Adipocyte (in vitro differentiated cells): Measurements from ENCODE around the gene AGTR1.
"Not testable (repeated sequence)": the region's sequence is repeated elsewhere in the genome, so short reads cannot be mapped to it uniquely, and the experiment has no call there.

Source experiments
- DNase-seq: peaks from one replicate; pipeline ENCODE4 v3.0.0-alpha.2; 2015; ENCODE audit warnings: low read depth
- H3K27me3 ChIP-seq: replicated peaks from 2 replicates; pipeline ENCODE4 v1.7.0; 2013; ENCODE audit warnings: mild to moderate bottlenecking, low read length, moderate library complexity; ENCODE audit not compliant: control insufficient read depth, insufficient read depth
- H3K36me3 ChIP-seq: 2 replicates; pipeline ENCODE4 v1.7.0; 2013; ENCODE audit warnings: low read length, mild to moderate bottlenecking, moderate library complexity; ENCODE audit not compliant: control insufficient read depth, insufficient read depth, severe bottlenecking
- H3K4me1 ChIP-seq: 2 replicates; pipeline ENCODE4 v1.7.0; 2013; ENCODE audit warnings: mild to moderate bottlenecking, low read length, moderate library complexity; ENCODE audit not compliant: control insufficient read depth, insufficient read depth
- H3K4me3 ChIP-seq: 2 replicates; pipeline ENCODE4 v1.7.0; 2013; ENCODE audit warnings: mild to moderate bottlenecking, low read length, moderate library complexity
- H3K9ac ChIP-seq: 2 replicates; pipeline ENCODE4 v1.7.0; 2013; ENCODE audit warnings: mild to moderate bottlenecking, low read length, moderate library complexity
- H3K9me3 ChIP-seq: 2 replicates; pipeline ENCODE4 v1.7.0; 2013; ENCODE audit warnings: mild to moderate bottlenecking, low read length, moderate library complexity; ENCODE audit not compliant: control insufficient read depth

AGTR1 gene

DNA sequence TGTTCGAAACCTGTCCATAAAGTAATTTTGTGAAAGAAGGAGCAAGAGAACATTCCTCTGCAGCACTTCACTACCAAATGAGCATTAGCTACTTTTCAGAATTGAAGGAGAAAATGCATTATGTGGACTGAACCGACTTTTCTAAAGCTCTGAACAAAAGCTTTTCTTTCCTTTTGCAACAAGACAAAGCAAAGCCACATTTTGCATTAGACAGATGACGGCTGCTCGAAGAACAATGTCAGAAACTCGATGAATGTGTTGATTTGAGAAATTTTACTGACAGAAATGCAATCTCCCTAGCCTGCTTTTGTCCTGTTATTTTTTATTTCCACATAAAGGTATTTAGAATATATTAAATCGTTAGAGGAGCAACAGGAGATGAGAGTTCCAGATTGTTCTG lies 44.4 kb downstream of the AGTR1 start:
- Histone ChIP-seq H3K27me3 (no peaks in the 10 kb centered on the region), H3K4me3 (no peak overlapping the region), H3K36me3 (no peaks in the 10 kb centered on the region), H3K9ac (no peak overlapping the region), H3K4me1 (peaks cover 3% of the 10 kb centered on the region), H3K9me3 (no peaks in the 10 kb centered on the region)
- no peak for DNase-seq

DNA sequence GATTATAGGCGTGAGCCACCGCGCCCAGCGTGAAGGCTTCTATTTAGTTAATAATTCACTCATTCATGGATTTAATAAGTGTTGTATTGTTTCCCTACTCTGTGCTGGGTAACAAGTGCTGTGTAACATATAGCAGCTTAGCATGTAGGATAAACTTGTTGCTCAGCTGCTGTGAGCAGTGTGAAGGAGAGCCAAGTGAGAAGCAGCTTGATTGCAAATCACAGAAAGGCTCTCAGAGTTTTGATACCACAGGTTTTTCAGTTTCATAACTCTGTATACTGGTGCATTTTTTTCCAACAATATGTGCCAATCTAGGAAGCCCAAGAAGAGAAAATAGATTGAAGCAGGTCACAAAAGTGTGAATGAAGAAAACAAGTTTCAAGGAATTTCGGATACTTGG lies 48.4 kb downstream of the AGTR1 start:
- DNase-seq: no peak
- H3K27me3 ChIP-seq: no peaks in the 10 kb centered on the region
- H3K4me1 ChIP-seq: peaks cover 11% of the 10 kb centered on the region
- H3K36me3 ChIP-seq: no peaks in the 10 kb centered on the region
- no peak overlapping the region for H3K9ac ChIP-seq
- no peak overlapping the region for H3K4me3 ChIP-seq
- H3K9me3 ChIP-seq: no peaks in the 10 kb centered on the region

DNA sequence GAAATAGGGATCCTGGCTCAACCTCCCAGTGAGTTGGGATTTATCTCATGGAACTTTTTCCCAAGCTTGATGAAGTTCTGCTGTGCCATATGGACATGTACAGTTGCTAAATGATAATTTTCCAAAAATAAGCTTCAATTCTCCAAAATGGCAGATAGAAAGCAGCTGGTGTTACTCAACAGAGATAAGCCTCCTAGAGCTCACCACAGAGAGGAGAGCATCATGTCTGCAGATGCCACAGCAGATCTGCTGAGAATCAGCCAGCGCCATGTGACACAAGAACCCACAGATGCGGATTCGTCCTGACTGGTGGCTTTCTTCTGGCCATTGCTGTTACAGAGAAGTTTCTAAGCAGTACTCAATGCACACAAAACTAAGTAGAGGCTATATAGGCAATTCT lies 50.6 kb downstream of the AGTR1 start:
- Histone ChIP-seq H3K36me3 (no peaks in the 10 kb centered on the region), H3K9ac (no peak overlapping the region), H3K4me3 (no peak overlapping the region), H3K27me3 (no peaks in the 10 kb centered on the region), H3K9me3 (no peaks in the 10 kb centered on the region), H3K4me1 (peaks cover 12% of the 10 kb centered on the region)
- no peak for DNase-seq

DNA sequence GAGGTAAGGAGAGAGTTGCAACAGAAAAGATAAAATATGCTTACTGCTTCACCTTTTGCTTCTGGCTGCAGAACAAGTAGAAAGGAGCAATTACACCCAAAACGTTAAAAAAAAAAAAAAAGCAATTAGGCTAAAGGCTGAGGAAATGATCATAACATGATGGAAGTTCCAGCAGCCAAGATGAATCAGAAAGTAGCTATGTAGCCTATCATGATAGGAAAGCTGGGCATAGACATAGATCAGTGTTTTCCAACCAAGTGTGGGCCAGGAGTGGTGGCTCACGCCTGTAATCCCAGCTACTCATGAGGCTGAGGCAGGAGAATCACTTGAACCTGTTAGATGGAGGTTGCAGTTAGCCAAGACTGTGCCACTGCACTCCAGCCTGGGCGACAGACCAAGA lies 52.6 kb downstream of the AGTR1 start:
- no peak overlapping the region for H3K4me3 ChIP-seq
- no peaks in the 10 kb centered on the region for H3K9me3 ChIP-seq
- DNase-seq: no peak
- no peaks in the 10 kb centered on the region for H3K27me3 ChIP-seq
- H3K36me3 ChIP-seq: no peaks in the 10 kb centered on the region
- H3K9ac ChIP-seq: no peak overlapping the region
- peaks cover 12% of the 10 kb centered on the region for H3K4me1 ChIP-seq

DNA sequence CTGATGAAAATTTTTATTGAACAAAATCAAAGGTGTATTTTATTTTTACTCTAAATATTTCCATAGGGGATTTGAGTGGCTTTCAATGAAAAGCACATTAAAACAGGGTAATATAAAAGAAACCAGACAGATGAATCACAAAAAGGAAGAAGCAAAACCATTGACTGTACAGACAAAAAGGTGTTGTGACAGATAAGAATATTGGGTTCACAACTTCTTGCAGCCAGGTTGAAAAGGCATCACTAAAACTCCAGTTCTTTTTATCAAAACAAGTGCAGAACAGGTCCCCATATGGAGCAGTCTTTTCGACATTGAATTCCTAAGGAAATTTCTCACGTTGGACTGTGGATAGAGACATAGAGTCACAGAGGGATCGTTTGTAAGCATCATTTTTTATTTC lies 53.8 kb downstream of the AGTR1 start:
- no peak for DNase-seq
- Histone ChIP-seq H3K27me3 (no peaks in the 10 kb centered on the region), H3K36me3 (no peaks in the 10 kb centered on the region)

DNA sequence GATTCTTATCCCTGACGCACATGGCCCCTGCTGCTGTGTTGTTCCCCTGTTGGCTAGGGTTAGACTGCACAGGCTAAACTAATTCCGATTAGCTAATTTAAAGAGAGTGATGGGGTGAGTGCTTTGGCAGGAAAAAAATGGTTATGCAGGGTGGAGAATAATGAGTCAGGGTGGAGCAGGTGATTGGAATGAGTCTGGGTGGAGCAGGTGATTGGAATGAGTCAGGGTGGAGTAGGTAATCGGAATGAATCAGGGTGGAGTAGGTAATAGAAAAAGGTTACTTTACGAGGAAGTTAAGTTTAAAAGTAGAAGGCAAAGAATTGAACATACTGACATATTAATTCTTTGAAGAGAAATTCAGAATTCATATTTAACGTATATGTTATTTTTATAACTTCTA lies 55.7 kb downstream of the AGTR1 start:
- not testable (repeated sequence) for H3K27me3 ChIP-seq, H3K9me3 ChIP-seq, H3K36me3 ChIP-seq, H3K4me3 ChIP-seq, H3K9ac ChIP-seq, DNase-seq
- H3K4me1 ChIP-seq: peaks cover 30% of the 10 kb centered on the region

More for the DNA sequence above, 53.8 kb downstream of the AGTR1 start:
- Histone ChIP-seq H3K9ac (no peak overlapping the region), H3K4me1 (peaks cover 12% of the 10 kb centered on the region), H3K4me3 (no peak overlapping the region), H3K9me3 (no peaks in the 10 kb centered on the region)

DNA sequence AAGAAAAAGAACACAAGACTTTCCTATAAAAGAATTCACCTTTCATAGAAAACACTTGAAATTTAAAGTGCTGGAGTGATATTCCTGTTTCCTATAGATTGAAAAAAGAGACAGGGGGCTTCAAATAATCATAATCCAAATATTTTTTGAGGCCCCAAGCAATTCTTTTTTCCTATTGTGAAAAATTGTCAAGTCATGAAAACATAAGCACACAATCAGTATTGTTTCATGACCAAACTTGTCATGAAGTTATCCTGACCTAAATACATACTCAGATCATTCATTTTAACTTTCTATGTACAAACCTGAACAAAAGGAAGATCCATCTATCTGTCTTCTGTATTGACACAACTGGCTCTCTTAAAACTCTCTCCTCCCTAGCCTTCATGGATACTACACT lies 57.9 kb downstream of the AGTR1 start:
- Histone ChIP-seq H3K36me3 (no peaks in the 10 kb centered on the region), H3K9me3 (no peaks in the 10 kb centered on the region), H3K9ac (no peak overlapping the region), H3K4me1 (peaks cover 31% of the 10 kb centered on the region), H3K27me3 (no peaks in the 10 kb centered on the region), H3K4me3 (no peak overlapping the region)
- no peak for DNase-seq

DNA sequence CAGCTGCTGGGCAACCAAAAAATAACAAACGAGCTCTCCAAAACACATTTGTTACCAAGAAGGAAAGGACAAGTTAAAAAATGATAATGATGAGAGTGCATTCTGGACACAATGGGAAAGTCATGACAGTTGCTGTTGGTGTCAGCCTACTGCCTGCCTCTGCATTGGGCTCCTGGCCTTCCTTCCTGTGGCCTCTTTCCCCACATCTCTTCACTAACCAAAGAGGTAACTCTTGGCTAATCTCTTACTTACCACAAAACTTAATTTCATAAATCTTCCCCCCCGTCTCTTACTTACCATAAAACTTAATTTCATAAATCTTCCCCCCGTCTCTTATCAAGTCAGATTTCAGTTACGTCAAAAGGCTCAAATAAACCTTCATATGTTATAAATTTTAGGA lies 58.6 kb downstream of the AGTR1 start:
- no peaks in the 10 kb centered on the region for H3K9me3 ChIP-seq
- no peak for DNase-seq
- H3K4me1 ChIP-seq: peaks cover 25% of the 10 kb centered on the region
- no peaks in the 10 kb centered on the region for H3K36me3 ChIP-seq
- no peak overlapping the region for H3K4me3 ChIP-seq
- H3K9ac ChIP-seq: no peak overlapping the region
- H3K27me3 ChIP-seq: no peaks in the 10 kb centered on the region

DNA sequence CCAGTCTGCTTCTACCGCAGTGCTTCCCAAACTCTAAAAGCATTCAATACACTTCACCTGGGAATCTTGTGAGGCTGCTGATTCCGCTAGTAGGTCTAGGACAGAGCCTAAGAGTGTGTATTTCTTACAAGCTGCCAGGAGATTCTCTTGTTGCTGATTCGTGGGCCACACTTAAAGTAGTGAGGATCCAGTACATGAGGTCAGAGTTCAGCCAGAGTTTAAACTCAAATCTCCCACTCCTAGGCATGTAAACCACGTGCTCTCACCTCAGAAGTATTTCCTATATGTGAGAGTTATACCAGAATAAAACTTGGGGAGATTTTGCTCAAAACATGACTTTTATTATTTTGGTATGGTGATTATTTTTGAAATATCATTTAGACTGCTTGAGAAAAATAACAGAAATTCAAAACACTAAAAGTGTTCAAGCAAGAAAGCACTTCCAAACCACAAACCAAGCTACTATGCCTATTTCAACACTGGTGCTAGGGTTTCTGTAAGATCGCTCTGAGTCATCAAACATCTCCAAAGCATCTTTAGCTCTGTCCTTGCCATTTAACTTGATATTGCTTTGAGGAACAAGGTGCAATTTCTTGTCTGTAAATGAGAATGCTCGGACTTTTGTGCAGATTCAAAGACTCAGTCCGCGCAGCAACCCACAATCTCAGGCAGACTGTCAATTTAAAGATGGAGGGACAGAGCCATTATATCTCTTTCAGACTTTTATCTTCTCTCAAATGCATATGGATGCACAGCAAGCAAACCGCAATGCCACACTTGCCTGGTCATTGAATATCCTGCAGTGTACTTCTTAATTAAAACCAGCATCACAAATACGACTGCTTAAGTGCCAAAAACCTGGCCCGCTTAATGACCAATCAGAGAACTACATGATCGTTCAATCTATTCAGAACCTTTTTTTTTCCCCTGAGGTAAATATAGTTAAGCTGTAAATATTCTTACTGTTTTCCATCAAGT lies 59.8 kb downstream of the AGTR1 start:
- H3K4me3 ChIP-seq: peak overlapping the region; percentile 22
- H3K9ac ChIP-seq: peak overlapping the region; percentile 46
- H3K9me3 ChIP-seq: no peaks in the 10 kb centered on the region
- H3K4me1 ChIP-seq: peaks cover 25% of the 10 kb centered on the region
- DNase-seq: peak; percentile 91
- no peaks in the 10 kb centered on the region for H3K36me3 ChIP-seq
- no peaks in the 10 kb centered on the region for H3K27me3 ChIP-seq

DNA sequence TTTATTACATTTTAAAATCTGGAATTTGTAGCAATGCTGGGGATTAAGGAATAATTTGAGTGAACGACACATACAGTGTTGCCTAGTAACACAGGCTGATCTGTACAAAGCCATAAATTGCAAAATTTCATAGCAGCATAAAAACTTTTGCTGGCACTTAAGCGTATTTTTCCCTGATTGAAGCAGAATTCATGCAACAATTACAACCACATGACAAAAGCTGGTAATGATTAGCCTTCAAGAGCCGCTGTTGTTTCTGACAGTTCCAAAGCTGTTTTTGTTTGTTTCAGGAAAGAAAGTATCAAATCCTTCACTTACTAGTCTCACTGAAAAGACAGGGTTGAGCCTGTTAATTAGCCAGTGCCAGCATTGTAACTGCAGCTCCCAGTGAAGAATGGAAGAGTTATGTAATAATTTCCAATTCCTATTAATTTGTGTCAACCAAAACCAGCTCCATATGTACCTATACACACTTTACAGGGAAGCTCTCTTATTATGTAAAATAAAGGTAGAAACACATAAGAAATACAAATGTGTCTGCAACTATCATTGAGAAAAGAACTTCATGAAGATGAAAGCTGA lies 60.7 kb downstream of the AGTR1 start:
- Histone ChIP-seq H3K9ac (peak overlapping the region; percentile 46), H3K4me3 (peak overlapping the region; percentile 24), H3K9me3 (no peaks in the 10 kb centered on the region), H3K36me3 (no peaks in the 10 kb centered on the region), H3K4me1 (peaks cover 25% of the 10 kb centered on the region), H3K27me3 (no peaks in the 10 kb centered on the region)
- peak; percentile 11 for DNase-seq

DNA sequence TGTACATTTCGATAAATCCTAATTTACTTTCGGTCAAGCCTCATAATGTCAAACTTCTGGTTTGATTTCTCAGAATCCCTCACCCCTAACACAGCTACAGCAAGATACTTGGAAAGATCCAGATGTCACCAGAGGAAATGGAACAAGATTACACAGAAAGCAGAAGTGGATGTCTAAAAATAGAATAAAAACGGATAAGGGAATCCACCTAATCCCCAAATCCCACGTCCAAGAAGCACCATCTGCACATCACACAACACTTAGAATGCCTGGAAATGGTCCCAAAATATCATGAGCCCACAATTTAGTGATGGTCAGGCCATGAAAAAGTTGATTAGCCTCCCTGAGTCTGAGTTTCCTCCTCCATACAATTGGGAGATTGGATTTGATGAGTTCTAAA lies 61.7 kb downstream of the AGTR1 start:
- Histone ChIP-seq H3K4me1 (peaks cover 25% of the 10 kb centered on the region), H3K9me3 (no peaks in the 10 kb centered on the region), H3K4me3 (no peak overlapping the region), H3K36me3 (no peaks in the 10 kb centered on the region), H3K9ac (no peak overlapping the region), H3K27me3 (no peaks in the 10 kb centered on the region)
- no peak for DNase-seq
